PC-3 (cell line): ENCODE data around the gene LRRC31.

Experiments used
- CTCF ChIP-seq: fragments of 300-600 bp; sonication (generic); conservative IDR thresholded peaks from 2 replicates; pipeline ENCODE4 v1.5.1; 2017; ENCODE audit warnings: antibody characterized with exemption, low read depth, mild to moderate bottlenecking, low read length
- EZH2 ChIP-seq: fragments of 300-600 bp; sonication (generic); IDR thresholded peaks from one replicate; pipeline ENCODE4 v1.6.1; 2017; ENCODE audit warnings: antibody characterized with exemption, mild to moderate bottlenecking, low read length; ENCODE audit not compliant: unreplicated experiment
- EZH2phosphoT487 ChIP-seq: fragments of 300-600 bp; sonication (generic); IDR thresholded peaks from 2 replicates; pipeline ENCODE4 v1.6.1; 2018; ENCODE audit warnings: mild to moderate bottlenecking, antibody characterized with exemption, low read length, borderline replicate concordance

- TF ChIP-seq CTCF: no peak
- no peak for TF ChIP-seq EZH2
- no peak for TF ChIP-seq EZH2phosphoT487
Observed at GRCh38 chr3:169848741-169849140, 21.0 kb downstream of the LRRC31 start.
